WTC11 (cell line): ENCODE measurements around the gene PEX7. TPM values are rescaled to one million over a fixed set of nuclear protein-coding genes. Genes with fewer than 3 reads are reported as not detected.

Source experiments
- ATAC-seq: fragments of 200-7000 bp; cut with Tn5 transposase; 2 replicates; pipeline ENCODE4 v1.10.0; 2021; ENCODE audit warnings: mild to moderate bottlenecking, moderate library complexity
- CTCF ChIA-PET: fragments of 300-600 bp; sonication (Branson Sonifier 250); formaldehyde crosslinking; loops from one replicate; lab custom pipeline; 2021; ENCODE audit warnings: antibody characterized with exemption; lab: Charles Lee
- POLR2A ChIA-PET: fragments of 350-600 bp; sonication (Branson Sonifier 250); formaldehyde crosslinking; loops from one replicate; lab custom pipeline; 2021; ENCODE audit warnings: antibody characterized with exemption; lab: Charles Lee
- DNase-seq: peaks from one replicate; pipeline ENCODE4 v3.0.0; 2021; ENCODE audit warnings: low spot score
- H3K27ac Mint-ChIP-seq: 2 replicates; pipeline ENCODE4 v1.8.0; 2021; ENCODE audit warnings: mixed read lengths
- H3K27me3 Mint-ChIP-seq: 2 replicates; pipeline ENCODE4 v1.8.0; 2021; ENCODE audit warnings: low read depth, mild to moderate bottlenecking, moderate library complexity, mixed read lengths
- H3K36me3 Mint-ChIP-seq: 2 replicates; pipeline ENCODE4 v1.8.0; 2021; ENCODE audit warnings: mixed read lengths
- H3K4me1 Mint-ChIP-seq: 2 replicates; pipeline ENCODE4 v1.8.0; 2022; ENCODE audit warnings: mixed read lengths
- H3K4me3 Mint-ChIP-seq: 2 replicates; pipeline ENCODE4 v1.8.0; 2021; ENCODE audit warnings: mild to moderate bottlenecking, moderate library complexity, mixed read lengths
- H3K9me3 Mint-ChIP-seq: 2 replicates; pipeline ENCODE4 v1.8.0; 2021; ENCODE audit warnings: mixed read lengths
- ETV6 ChIP-seq: sonication (generic); formaldehyde crosslinking; IDR thresholded peaks from 2 replicates; pipeline ENCODE4 v1.8.1; 2022; ENCODE audit warnings: mild to moderate bottlenecking, missing genetic modification reagents
- GRHL2 ChIP-seq: fragments of 250-450 bp; sonication (Bioruptor Pico); IDR thresholded peaks from 2 replicates; pipeline ENCODE4 v1.8.0; 2022; ENCODE audit warnings: mild to moderate bottlenecking, moderate library complexity; ENCODE audit not compliant: insufficient replicate concordance, severe bottlenecking
- MXD4 ChIP-seq: fragments of 250-450 bp; sonication (Bioruptor Pico); IDR thresholded peaks from 2 replicates; pipeline ENCODE4 v1.8.0; 2021; ENCODE audit warnings: mild to moderate bottlenecking, moderate library complexity, borderline replicate concordance
- NFE2L1 ChIP-seq: sonication (generic); formaldehyde crosslinking; IDR thresholded peaks from 2 replicates; pipeline ENCODE4 v1.8.1; 2023; ENCODE audit warnings: missing genetic modification reagents
- NR1H2 ChIP-seq: sonication (generic); formaldehyde crosslinking; IDR thresholded peaks from 2 replicates; pipeline ENCODE4 v1.9.0; 2021; ENCODE audit warnings: mild to moderate bottlenecking, moderate library complexity, missing genetic modification reagents
- NR2C2 ChIP-seq: sonication (generic); formaldehyde crosslinking; IDR thresholded peaks from 2 replicates; pipeline ENCODE4 v1.8.0; 2022; ENCODE audit warnings: mild to moderate bottlenecking, missing genetic modification reagents
- TEAD1 ChIP-seq: sonication (generic); formaldehyde crosslinking; IDR thresholded peaks from 2 replicates; pipeline ENCODE4 v1.8.0; 2022; ENCODE audit warnings: mild to moderate bottlenecking, missing genetic modification reagents
- ZNF317 ChIP-seq: sonication (generic); formaldehyde crosslinking; IDR thresholded peaks from 2 replicates; pipeline ENCODE4 v1.8.1; 2023; ENCODE audit warnings: low read depth, mild to moderate bottlenecking, moderate library complexity, missing genetic modification reagents, borderline replicate concordance
- ZNF396 ChIP-seq: fragments of 250-450 bp; sonication (Bioruptor Pico); IDR thresholded peaks from 2 replicates; pipeline ENCODE4 v1.8.0; 2021; ENCODE audit warnings: mild to moderate bottlenecking, moderate library complexity, borderline replicate concordance
- ZNF423 ChIP-seq: fragments of 250-450 bp; sonication (Bioruptor Pico); IDR thresholded peaks from 2 replicates; pipeline ENCODE4 v2.1.2; 2022; ENCODE audit warnings: mild to moderate bottlenecking, moderate library complexity
- ZNF671 ChIP-seq: fragments of 250-450 bp; sonication (Bioruptor Pico); IDR thresholded peaks from 2 replicates; pipeline ENCODE4 v1.8.0; 2021; ENCODE audit warnings: mild to moderate bottlenecking
- total RNA-seq: library from RNA; stranded (reverse); gene quantifications from 3 replicates; pipeline ENCODE4 v1.2.3, GENCODE V29; 2021
- TF ChIP-seq, protein P1 (sequence below): sonication (generic); formaldehyde crosslinking; IDR thresholded peaks from 2 replicates; pipeline ENCODE4 v1.8.1; 2023; ENCODE audit warnings: mild to moderate bottlenecking, missing genetic modification reagents, moderate library complexity
- TF ChIP-seq, protein P2 (sequence below): fragments of 250-450 bp; sonication (Bioruptor Pico); IDR thresholded peaks from 2 replicates; pipeline ENCODE4 v1.9.0; 2021; ENCODE audit warnings: moderate library complexity, mild to moderate bottlenecking, inconsistent platforms, borderline replicate concordance
- TF ChIP-seq, protein P3 (sequence below): sonication (generic); formaldehyde crosslinking; IDR thresholded peaks from 2 replicates; pipeline ENCODE4 v1.8.0; 2023; ENCODE audit warnings: missing genetic modification reagents
- TF ChIP-seq, protein P4 (sequence below): sonication (generic); formaldehyde crosslinking; IDR thresholded peaks from 2 replicates; pipeline ENCODE4 v1.8.0; 2022; ENCODE audit warnings: mild to moderate bottlenecking, missing genetic modification reagents
- TF ChIP-seq, protein P5 (sequence below): sonication (generic); formaldehyde crosslinking; IDR thresholded peaks from 2 replicates; pipeline ENCODE4 v1.8.1; 2023; ENCODE audit warnings: mild to moderate bottlenecking, missing genetic modification reagents
- TF ChIP-seq, protein P6 (sequence below): sonication (generic); formaldehyde crosslinking; conservative IDR thresholded peaks from 2 replicates; pipeline ENCODE4 v1.8.1; 2023; ENCODE audit warnings: mild to moderate bottlenecking, low read depth, missing genetic modification reagents, moderate library complexity
- TF ChIP-seq, protein P7 (sequence below): sonication (generic); formaldehyde crosslinking; IDR thresholded peaks from 2 replicates; pipeline ENCODE4 v1.8.1; 2023; ENCODE audit warnings: mild to moderate bottlenecking, missing genetic modification reagents, borderline replicate concordance
- TF ChIP-seq, protein P8 (sequence below): fragments of 200-600 bp; IDR thresholded peaks from 2 replicates; pipeline ENCODE4 v1.8.0; 2022; ENCODE audit warnings: antibody characterized with exemption
- TF ChIP-seq, protein P9 (sequence below): sonication (generic); formaldehyde crosslinking; IDR thresholded peaks from 2 replicates; pipeline ENCODE4 v1.8.0; 2022; ENCODE audit warnings: mild to moderate bottlenecking, missing genetic modification reagents
- TF ChIP-seq, protein P10 (sequence below): fragments of 250-450 bp; sonication (Bioruptor Pico); IDR thresholded peaks from 2 replicates; pipeline ENCODE4 v1.8.0; 2021; ENCODE audit warnings: mild to moderate bottlenecking

PEX7 gene
- total RNA-seq, 1 experiment from 2014 or later: 9.8 TPM

DNA sequence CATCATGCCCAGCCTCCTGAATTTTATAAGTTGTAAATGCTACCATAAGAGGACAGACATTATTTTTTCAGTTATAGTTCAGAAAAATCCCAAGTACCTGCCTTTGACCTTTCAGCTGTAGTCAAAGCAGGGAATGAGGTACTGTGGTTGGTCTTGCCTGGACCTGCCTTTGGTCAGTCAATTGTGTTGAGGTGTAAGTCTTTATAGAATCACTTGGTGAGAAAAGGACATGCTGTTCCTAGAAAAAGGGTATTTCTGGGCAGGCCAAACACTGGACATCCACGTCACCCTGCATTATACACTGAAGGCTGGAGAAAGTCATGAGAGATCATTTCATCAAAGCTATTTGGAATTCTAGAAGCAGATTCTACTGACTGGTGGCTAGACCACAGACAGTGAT, 40.3 kb downstream of the PEX7 start (continued):
- TF ChIP-seq, protein P1, sequence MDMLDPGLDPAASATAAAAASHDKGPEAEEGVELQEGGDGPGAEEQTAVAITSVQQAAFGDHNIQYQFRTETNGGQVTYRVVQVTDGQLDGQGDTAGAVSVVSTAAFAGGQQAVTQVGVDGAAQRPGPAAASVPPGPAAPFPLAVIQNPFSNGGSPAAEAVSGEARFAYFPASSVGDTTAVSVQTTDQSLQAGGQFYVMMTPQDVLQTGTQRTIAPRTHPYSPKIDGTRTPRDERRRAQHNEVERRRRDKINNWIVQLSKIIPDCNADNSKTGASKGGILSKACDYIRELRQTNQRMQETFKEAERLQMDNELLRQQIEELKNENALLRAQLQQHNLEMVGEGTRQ: no peak
- TF ChIP-seq, protein P2, sequence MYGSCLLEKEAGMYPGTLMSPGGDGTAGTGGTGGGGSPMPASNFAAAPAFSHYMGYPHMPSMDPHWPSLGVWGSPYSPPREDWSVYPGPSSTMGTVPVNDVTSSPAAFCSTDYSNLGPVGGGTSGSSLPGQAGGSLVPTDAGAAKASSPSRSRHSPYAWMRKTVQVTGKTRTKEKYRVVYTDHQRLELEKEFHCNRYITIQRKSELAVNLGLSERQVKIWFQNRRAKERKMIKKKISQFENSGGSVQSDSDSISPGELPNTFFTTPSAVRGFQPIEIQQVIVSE (CRISPR knock-in tag): no peak
- TF ChIP-seq ZNF671 (CRISPR knock-in tag) (no peak), GRHL2 (CRISPR knock-in tag) (no peak), ZNF423 (CRISPR knock-in tag) (no peak), ETV6 (CRISPR knock-in tag) (no peak)
- TF ChIP-seq, protein P3, sequence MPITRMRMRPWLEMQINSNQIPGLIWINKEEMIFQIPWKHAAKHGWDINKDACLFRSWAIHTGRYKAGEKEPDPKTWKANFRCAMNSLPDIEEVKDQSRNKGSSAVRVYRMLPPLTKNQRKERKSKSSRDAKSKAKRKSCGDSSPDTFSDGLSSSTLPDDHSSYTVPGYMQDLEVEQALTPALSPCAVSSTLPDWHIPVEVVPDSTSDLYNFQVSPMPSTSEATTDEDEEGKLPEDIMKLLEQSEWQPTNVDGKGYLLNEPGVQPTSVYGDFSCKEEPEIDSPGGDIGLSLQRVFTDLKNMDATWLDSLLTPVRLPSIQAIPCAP (CRISPR knock-in tag): no peak

DNA sequence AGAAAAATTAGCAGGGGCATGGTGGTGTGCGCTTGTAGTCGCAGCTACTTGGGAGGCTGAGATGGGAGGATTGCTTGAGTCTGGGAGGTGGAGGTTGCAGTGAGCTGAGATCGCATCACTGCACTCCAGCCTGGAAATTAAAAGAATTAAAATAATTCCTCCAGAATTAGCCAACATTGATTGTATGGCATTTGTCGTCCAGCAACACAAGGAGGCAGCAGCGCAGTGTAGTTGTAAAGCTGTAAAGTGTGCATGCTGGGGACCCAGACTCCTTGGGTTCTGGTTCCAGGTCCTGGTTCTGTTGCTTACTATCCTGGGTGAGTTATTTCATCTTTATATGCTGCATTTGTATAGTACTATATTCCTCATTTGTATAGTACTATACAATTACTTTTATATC, 41.4 kb downstream of the PEX7 start:
- POLR2A ChIA-PET: no interaction called here
- CTCF ChIA-PET: interaction anchor here (0.8 to 1.2 kb wide), 2 partner anchors 150 to 231 kb away, joined by 3 to 4 read pairs; no protein-coding TSS in a partner anchor
- DNase-seq: no peak
- TF ChIP-seq, protein P4, sequence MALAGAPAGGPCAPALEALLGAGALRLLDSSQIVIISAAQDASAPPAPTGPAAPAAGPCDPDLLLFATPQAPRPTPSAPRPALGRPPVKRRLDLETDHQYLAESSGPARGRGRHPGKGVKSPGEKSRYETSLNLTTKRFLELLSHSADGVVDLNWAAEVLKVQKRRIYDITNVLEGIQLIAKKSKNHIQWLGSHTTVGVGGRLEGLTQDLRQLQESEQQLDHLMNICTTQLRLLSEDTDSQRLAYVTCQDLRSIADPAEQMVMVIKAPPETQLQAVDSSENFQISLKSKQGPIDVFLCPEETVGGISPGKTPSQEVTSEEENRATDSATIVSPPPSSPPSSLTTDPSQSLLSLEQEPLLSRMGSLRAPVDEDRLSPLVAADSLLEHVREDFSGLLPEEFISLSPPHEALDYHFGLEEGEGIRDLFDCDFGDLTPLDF (CRISPR knock-in tag): no peak
- TF ChIP-seq, protein P5, sequence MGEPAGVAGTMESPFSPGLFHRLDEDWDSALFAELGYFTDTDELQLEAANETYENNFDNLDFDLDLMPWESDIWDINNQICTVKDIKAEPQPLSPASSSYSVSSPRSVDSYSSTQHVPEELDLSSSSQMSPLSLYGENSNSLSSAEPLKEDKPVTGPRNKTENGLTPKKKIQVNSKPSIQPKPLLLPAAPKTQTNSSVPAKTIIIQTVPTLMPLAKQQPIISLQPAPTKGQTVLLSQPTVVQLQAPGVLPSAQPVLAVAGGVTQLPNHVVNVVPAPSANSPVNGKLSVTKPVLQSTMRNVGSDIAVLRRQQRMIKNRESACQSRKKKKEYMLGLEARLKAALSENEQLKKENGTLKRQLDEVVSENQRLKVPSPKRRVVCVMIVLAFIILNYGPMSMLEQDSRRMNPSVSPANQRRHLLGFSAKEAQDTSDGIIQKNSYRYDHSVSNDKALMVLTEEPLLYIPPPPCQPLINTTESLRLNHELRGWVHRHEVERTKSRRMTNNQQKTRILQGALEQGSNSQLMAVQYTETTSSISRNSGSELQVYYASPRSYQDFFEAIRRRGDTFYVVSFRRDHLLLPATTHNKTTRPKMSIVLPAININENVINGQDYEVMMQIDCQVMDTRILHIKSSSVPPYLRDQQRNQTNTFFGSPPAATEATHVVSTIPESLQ (CRISPR knock-in tag): no peak
- TF ChIP-seq, protein P6, sequence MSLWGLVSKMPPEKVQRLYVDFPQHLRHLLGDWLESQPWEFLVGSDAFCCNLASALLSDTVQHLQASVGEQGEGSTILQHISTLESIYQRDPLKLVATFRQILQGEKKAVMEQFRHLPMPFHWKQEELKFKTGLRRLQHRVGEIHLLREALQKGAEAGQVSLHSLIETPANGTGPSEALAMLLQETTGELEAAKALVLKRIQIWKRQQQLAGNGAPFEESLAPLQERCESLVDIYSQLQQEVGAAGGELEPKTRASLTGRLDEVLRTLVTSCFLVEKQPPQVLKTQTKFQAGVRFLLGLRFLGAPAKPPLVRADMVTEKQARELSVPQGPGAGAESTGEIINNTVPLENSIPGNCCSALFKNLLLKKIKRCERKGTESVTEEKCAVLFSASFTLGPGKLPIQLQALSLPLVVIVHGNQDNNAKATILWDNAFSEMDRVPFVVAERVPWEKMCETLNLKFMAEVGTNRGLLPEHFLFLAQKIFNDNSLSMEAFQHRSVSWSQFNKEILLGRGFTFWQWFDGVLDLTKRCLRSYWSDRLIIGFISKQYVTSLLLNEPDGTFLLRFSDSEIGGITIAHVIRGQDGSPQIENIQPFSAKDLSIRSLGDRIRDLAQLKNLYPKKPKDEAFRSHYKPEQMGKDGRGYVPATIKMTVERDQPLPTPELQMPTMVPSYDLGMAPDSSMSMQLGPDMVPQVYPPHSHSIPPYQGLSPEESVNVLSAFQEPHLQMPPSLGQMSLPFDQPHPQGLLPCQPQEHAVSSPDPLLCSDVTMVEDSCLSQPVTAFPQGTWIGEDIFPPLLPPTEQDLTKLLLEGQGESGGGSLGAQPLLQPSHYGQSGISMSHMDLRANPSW (CRISPR knock-in tag): no peak
- TF ChIP-seq ZNF396 (CRISPR knock-in tag) (no peak), NR1H2 (CRISPR knock-in tag) (no peak), NR2C2 (CRISPR knock-in tag) (no peak), TEAD1 (no peak), MXD4 (CRISPR knock-in tag) (no peak), ZNF317 (CRISPR knock-in tag) (no peak), NFE2L1 (no peak)
- TF ChIP-seq, protein P7, sequence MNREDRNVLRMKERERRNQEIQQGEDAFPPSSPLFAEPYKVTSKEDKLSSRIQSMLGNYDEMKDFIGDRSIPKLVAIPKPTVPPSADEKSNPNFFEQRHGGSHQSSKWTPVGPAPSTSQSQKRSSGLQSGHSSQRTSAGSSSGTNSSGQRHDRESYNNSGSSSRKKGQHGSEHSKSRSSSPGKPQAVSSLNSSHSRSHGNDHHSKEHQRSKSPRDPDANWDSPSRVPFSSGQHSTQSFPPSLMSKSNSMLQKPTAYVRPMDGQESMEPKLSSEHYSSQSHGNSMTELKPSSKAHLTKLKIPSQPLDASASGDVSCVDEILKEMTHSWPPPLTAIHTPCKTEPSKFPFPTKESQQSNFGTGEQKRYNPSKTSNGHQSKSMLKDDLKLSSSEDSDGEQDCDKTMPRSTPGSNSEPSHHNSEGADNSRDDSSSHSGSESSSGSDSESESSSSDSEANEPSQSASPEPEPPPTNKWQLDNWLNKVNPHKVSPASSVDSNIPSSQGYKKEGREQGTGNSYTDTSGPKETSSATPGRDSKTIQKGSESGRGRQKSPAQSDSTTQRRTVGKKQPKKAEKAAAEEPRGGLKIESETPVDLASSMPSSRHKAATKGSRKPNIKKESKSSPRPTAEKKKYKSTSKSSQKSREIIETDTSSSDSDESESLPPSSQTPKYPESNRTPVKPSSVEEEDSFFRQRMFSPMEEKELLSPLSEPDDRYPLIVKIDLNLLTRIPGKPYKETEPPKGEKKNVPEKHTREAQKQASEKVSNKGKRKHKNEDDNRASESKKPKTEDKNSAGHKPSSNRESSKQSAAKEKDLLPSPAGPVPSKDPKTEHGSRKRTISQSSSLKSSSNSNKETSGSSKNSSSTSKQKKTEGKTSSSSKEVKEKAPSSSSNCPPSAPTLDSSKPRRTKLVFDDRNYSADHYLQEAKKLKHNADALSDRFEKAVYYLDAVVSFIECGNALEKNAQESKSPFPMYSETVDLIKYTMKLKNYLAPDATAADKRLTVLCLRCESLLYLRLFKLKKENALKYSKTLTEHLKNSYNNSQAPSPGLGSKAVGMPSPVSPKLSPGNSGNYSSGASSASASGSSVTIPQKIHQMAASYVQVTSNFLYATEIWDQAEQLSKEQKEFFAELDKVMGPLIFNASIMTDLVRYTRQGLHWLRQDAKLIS (CRISPR knock-in tag): no peak
- TF ChIP-seq, protein P8, sequence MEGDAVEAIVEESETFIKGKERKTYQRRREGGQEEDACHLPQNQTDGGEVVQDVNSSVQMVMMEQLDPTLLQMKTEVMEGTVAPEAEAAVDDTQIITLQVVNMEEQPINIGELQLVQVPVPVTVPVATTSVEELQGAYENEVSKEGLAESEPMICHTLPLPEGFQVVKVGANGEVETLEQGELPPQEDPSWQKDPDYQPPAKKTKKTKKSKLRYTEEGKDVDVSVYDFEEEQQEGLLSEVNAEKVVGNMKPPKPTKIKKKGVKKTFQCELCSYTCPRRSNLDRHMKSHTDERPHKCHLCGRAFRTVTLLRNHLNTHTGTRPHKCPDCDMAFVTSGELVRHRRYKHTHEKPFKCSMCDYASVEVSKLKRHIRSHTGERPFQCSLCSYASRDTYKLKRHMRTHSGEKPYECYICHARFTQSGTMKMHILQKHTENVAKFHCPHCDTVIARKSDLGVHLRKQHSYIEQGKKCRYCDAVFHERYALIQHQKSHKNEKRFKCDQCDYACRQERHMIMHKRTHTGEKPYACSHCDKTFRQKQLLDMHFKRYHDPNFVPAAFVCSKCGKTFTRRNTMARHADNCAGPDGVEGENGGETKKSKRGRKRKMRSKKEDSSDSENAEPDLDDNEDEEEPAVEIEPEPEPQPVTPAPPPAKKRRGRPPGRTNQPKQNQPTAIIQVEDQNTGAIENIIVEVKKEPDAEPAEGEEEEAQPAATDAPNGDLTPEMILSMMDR: no peak
- TF ChIP-seq, protein P9, sequence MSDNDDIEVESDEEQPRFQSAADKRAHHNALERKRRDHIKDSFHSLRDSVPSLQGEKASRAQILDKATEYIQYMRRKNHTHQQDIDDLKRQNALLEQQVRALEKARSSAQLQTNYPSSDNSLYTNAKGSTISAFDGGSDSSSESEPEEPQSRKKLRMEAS (CRISPR knock-in tag): no peak
- TF ChIP-seq, protein P10, sequence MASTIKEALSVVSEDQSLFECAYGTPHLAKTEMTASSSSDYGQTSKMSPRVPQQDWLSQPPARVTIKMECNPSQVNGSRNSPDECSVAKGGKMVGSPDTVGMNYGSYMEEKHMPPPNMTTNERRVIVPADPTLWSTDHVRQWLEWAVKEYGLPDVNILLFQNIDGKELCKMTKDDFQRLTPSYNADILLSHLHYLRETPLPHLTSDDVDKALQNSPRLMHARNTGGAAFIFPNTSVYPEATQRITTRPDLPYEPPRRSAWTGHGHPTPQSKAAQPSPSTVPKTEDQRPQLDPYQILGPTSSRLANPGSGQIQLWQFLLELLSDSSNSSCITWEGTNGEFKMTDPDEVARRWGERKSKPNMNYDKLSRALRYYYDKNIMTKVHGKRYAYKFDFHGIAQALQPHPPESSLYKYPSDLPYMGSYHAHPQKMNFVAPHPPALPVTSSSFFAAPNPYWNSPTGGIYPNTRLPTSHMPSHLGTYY (CRISPR knock-in tag): no peak

More for the DNA sequence above, 41.4 kb downstream of the PEX7 start:
- no peak overlapping the region for H3K4me3 Mint-ChIP-seq
- H3K4me1 Mint-ChIP-seq: no peaks in the 10 kb centered on the region
- no peaks in the 10 kb centered on the region for H3K9me3 Mint-ChIP-seq
- no peak for ATAC-seq
- H3K27ac Mint-ChIP-seq: no peak overlapping the region
- no peaks in the 10 kb centered on the region for H3K36me3 Mint-ChIP-seq
- H3K27me3 Mint-ChIP-seq: no peaks in the 10 kb centered on the region
